H1 (cell line): ENCODE results near the gene IGF2R. TPM values are rescaled to one million over a fixed set of nuclear protein-coding genes. Genes with fewer than 3 reads are reported as not detected.

Experiments
- CTCF ChIA-PET: fragments of 300-600 bp; sonication (Branson Sonifier 250); formaldehyde crosslinking; loops from one replicate; lab custom pipeline; 2021; ENCODE audit not compliant: partially characterized antibody; lab: Charles Lee
- POLR2A ChIA-PET: fragments of 300-600 bp; sonication (Branson Sonifier 250); formaldehyde crosslinking; loops from one replicate; lab custom pipeline; 2021; ENCODE audit warnings: inconsistent platforms; ENCODE audit not compliant: partially characterized antibody; lab: Charles Lee
- DNase-seq, 2 experiments: peaks; one replicate each; pipeline versions ENCODE4 v3.0.0 to v3.0.0-alpha.2; 2010 to 2022; ENCODE audit warnings: low spot score in 2 of 2, low read depth in 1 of 2, mixed read lengths in 1 of 2
- FAIRE-seq: peaks from 2 replicates; lab custom pipeline; 2011; peaks lifted over from hg19 to GRCh38; lab: Jason Lieb, UNC
- H2AFZ ChIP-seq: 2 replicates; pipeline ENCODE4 v1.8.1; 2012; ENCODE audit warnings: low read length, inconsistent platforms
- H2AK5ac ChIP-seq: 2 replicates; pipeline ENCODE4 v1.6.1; 2013; ENCODE audit warnings: low read depth, low read length
- H2BK120ac ChIP-seq: replicated peaks from 2 replicates; pipeline ENCODE3; 2013; ENCODE audit warnings: low read depth, low read length, inconsistent platforms
- H2BK12ac ChIP-seq: 2 replicates; pipeline ENCODE4 v1.6.1; 2013; ENCODE audit warnings: low read depth, low read length
- H2BK15ac ChIP-seq: 2 replicates; pipeline ENCODE4 v1.6.1; 2013; ENCODE audit warnings: low read length
- H2BK20ac ChIP-seq: 2 replicates; pipeline ENCODE4 v1.6.1; 2013; ENCODE audit warnings: low read length
- H2BK5ac ChIP-seq: 2 replicates; pipeline ENCODE4 v1.6.1; 2013; ENCODE audit warnings: low read depth, low read length
- H3K14ac ChIP-seq: 2 replicates; pipeline ENCODE4 v1.6.1; 2013; ENCODE audit warnings: inconsistent platforms; ENCODE audit not compliant: insufficient read length
- H3K18ac ChIP-seq: 2 replicates; pipeline ENCODE4 v1.6.1; 2013; ENCODE audit warnings: low read length; ENCODE audit errors: extremely low read depth
- H3K23ac ChIP-seq: 2 replicates; pipeline ENCODE4 v1.6.1; 2013; ENCODE audit warnings: inconsistent platforms; ENCODE audit not compliant: insufficient read length
- H3K23me2 ChIP-seq: 2 replicates; pipeline ENCODE4 v1.6.1; 2013; ENCODE audit warnings: low read depth, low read length
- H3K27ac ChIP-seq: 2 replicates; pipeline ENCODE4 v1.6.1; 2011; ENCODE audit warnings: low read depth, low read length, inconsistent platforms
- H3K27me3 ChIP-seq, 4 experiments: replicated peaks in 1 of 4; 1 replicate in 1 of 4; 2 replicates in 3 of 4; pipeline versions ENCODE4 v1.6.1 to v1.8.1; 2011 to 2013; ENCODE audit warnings: low read length in 3 of 4, mild to moderate bottlenecking in 3 of 4, inconsistent platforms in 2 of 4, mixed read lengths in 2 of 4, moderate library complexity in 1 of 4; ENCODE audit not compliant: control insufficient read depth in 3 of 4, insufficient read depth in 3 of 4; ENCODE audit errors: extremely low read depth in 1 of 4
- H3K36me3 ChIP-seq, 4 experiments: 2 replicates each; pipeline versions ENCODE4 v1.6.1 to v1.8.1; 2011 to 2013; ENCODE audit warnings: mild to moderate bottlenecking in 4 of 4, low read length in 3 of 4, moderate library complexity in 2 of 4, control low read depth in 1 of 4, inconsistent platforms in 1 of 4; ENCODE audit not compliant: insufficient read depth in 4 of 4, control insufficient read depth in 2 of 4
- H3K4ac ChIP-seq: replicated peaks from 2 replicates; pipeline ENCODE3; 2013; ENCODE audit warnings: low read length, low read depth, mixed read lengths, inconsistent platforms; ENCODE audit not compliant: insufficient read length
- H3K4me1 ChIP-seq, 4 experiments: replicated peaks in 1 of 4; 1 replicate in 1 of 4; 2 replicates in 3 of 4; pipeline versions ENCODE4 v1.6.1 to v1.8.1; 2011 to 2013; ENCODE audit warnings: low read length in 3 of 4, inconsistent platforms in 2 of 4, mixed read lengths in 1 of 4; ENCODE audit not compliant: insufficient read depth in 4 of 4, control insufficient read depth in 3 of 4
- H3K4me2 ChIP-seq, 2 experiments: 2 replicates each; pipeline versions ENCODE4 v1.6.1 to v1.8.1; 2011 to 2013; ENCODE audit warnings: low read depth in 2 of 2, low read length in 2 of 2, control low read depth in 1 of 2, inconsistent platforms in 1 of 2, mild to moderate bottlenecking in 1 of 2; ENCODE audit not compliant: insufficient read depth in 1 of 2
- H3K4me3 ChIP-seq, 4 experiments: fragments of 200-600, 300-600 bp in 1 of 4; sonication (generic), shearing (Covaris generic), sonication (Bioruptor Twin) in 1 of 4; 2 replicates each; pipeline versions ENCODE4 v1.5.1 to v1.8.1; 2011 to 2016; ENCODE audit warnings: low read length in 4 of 4, low read depth in 3 of 4, control low read depth in 2 of 4, inconsistent platforms in 2 of 4, mild to moderate bottlenecking in 2 of 4, mixed read lengths in 1 of 4, moderate library complexity in 1 of 4; ENCODE audit not compliant: insufficient read depth in 2 of 4; ENCODE audit errors: extremely low read depth in 1 of 4
- H3K56ac ChIP-seq: replicated peaks from 2 replicates; pipeline ENCODE3; 2013; ENCODE audit warnings: low read depth, mild to moderate bottlenecking, mixed read lengths, low read length, inconsistent platforms; ENCODE audit not compliant: insufficient read length
- H3K79me1 ChIP-seq: 2 replicates; pipeline ENCODE4 v1.6.1; 2013; ENCODE audit warnings: low read depth, low read length, control low read depth
- H3K79me2 ChIP-seq, 2 experiments: 2 replicates each; pipeline versions ENCODE4 v1.6.1 to v1.8.1; 2012 to 2013; ENCODE audit warnings: low read length in 2 of 2, mild to moderate bottlenecking in 2 of 2, inconsistent platforms in 1 of 2; ENCODE audit not compliant: insufficient read depth in 2 of 2, control insufficient read depth in 1 of 2
- H3K9ac ChIP-seq, 4 experiments: replicated peaks in 1 of 4; 1 replicate in 1 of 4; 2 replicates in 3 of 4; pipeline versions ENCODE4 v1.6.1 to v1.8.1; 2011 to 2013; ENCODE audit warnings: low read depth in 3 of 4, low read length in 3 of 4, control low read depth in 2 of 4, mild to moderate bottlenecking in 2 of 4, moderate library complexity in 2 of 4, inconsistent platforms in 1 of 4; ENCODE audit errors: extremely low read depth in 1 of 4
- H3K9me3 ChIP-seq, 2 experiments: 2 replicates each; pipeline versions ENCODE4 v1.6.1 to v1.8.1; 2012 to 2013; ENCODE audit warnings: mild to moderate bottlenecking in 2 of 2, moderate library complexity in 2 of 2, control low read depth in 1 of 2, inconsistent platforms in 1 of 2, low read depth in 1 of 2, low read length in 1 of 2, mixed read lengths in 1 of 2; ENCODE audit not compliant: insufficient read depth in 2 of 2
- H4K20me1 ChIP-seq, 2 experiments: replicated peaks in 1 of 2; 2 replicates each; pipeline versions ENCODE3 to v1.8.1; 2011 to 2013; ENCODE audit warnings: inconsistent platforms in 2 of 2, low read length in 2 of 2, mild to moderate bottlenecking in 1 of 2; ENCODE audit not compliant: insufficient read depth in 2 of 2, control insufficient read depth in 1 of 2
- H4K5ac ChIP-seq: 2 replicates; pipeline ENCODE4 v1.6.1; 2013; ENCODE audit warnings: low read length, low read depth, mixed read lengths, inconsistent platforms; ENCODE audit not compliant: insufficient read length
- H4K8ac ChIP-seq: 2 replicates; pipeline ENCODE4 v1.8.0; 2013; ENCODE audit warnings: mild to moderate bottlenecking, moderate library complexity, low read length, inconsistent platforms; ENCODE audit not compliant: insufficient read depth; ENCODE audit errors: extremely low read depth
- H4K91ac ChIP-seq: replicated peaks from 2 replicates; pipeline ENCODE3; 2013; ENCODE audit warnings: low read length, mixed read lengths, inconsistent platforms; ENCODE audit not compliant: insufficient read length
- CTBP2 ChIP-seq: IDR thresholded peaks from 2 replicates; pipeline ENCODE4 v1.7.0; 2011; ENCODE audit warnings: borderline replicate concordance, mild to moderate bottlenecking, moderate library complexity, mixed read lengths, low read length; ENCODE audit not compliant: insufficient read depth, insufficient read length
- EGR1 ChIP-seq: IDR thresholded peaks from 2 replicates; pipeline ENCODE4 v1.6.1; 2011; ENCODE audit warnings: low read depth, low read length, borderline replicate concordance
- HDAC2 ChIP-seq, 2 experiments: fragments of 300-600 bp in 1 of 2; sonication (generic) in 1 of 2; IDR thresholded peaks; 2 replicates each; pipeline ENCODE4 v1.6.1; 2011 to 2012; ENCODE audit warnings: low read depth in 2 of 2, low read length in 2 of 2, mild to moderate bottlenecking in 2 of 2, moderate library complexity in 2 of 2, borderline replicate concordance in 1 of 2, inconsistent platforms in 1 of 2
- JUND ChIP-seq: IDR thresholded peaks from 2 replicates; pipeline ENCODE4 v1.6.1; 2011; ENCODE audit warnings: mild to moderate bottlenecking, improper control_type of control experiment, low read length
- KDM1A ChIP-seq: fragments of 200-600, 300-600 bp; sonication (generic); IDR thresholded peaks from 2 replicates; pipeline ENCODE4 v1.7.1; 2016; ENCODE audit warnings: mild to moderate bottlenecking, low read length, borderline replicate concordance
- NRF1 ChIP-seq: IDR thresholded peaks from 2 replicates; pipeline ENCODE4 v1.6.1; 2011; ENCODE audit warnings: mild to moderate bottlenecking, low read depth, low read length, improper control_type of control experiment
- PHF8 ChIP-seq: fragments of 200-600 bp; sonication (generic); conservative IDR thresholded peaks from 2 replicates; pipeline ENCODE4 v1.7.1; 2012; ENCODE audit warnings: low read depth, mild to moderate bottlenecking, inconsistent platforms, low read length, moderate library complexity
- POU5F1 ChIP-seq: IDR thresholded peaks from 2 replicates; pipeline ENCODE4 v1.6.1; 2011; ENCODE audit warnings: low read depth, mild to moderate bottlenecking, low read length, moderate library complexity
- WGBS, 2 experiments: shearing (Covaris generic) in 1 of 2; methylation state at CpG; one replicate each; pipeline versions ENCODE4 v1.1.6 to v1.1.7; 2013 to 2015; ENCODE audit warnings: low lambda C conversion rate in 2 of 2, mixed read lengths in 2 of 2, inconsistent platforms in 1 of 2, low coverage in 1 of 2, missing lambda C conversion rate in 1 of 2; ENCODE audit not compliant: insufficient replicate concordance in 2 of 2, insufficient coverage in 1 of 2, insufficient read length in 1 of 2; ENCODE audit errors: extremely low coverage in 1 of 2, missing lambda C conversion rate in 1 of 2; 5-methylcytosine and 5-hydroxymethylcytosine counted together
- polyA plus RNA-seq, 7 experiments: library from polyadenylated mRNA; depleted of rRNA in 3 of 7; stranded (reverse) in 5 of 7; unstranded in 2 of 7; fragments of >200 nt in 5 of 7; fragments of 200-250 nt in 2 of 7; gene quantifications; 1 replicate in 5 of 7; 2 replicates in 1 of 7; 4 replicates in 1 of 7; pipeline versions ENCODE4 v1.2.1 to v1.2.3, GENCODE V29; 2011 to 2013; ENCODE audit warnings: missing spikeins in 2 of 7, mixed read lengths in 2 of 7
- total RNA-seq: library from RNA; stranded (reverse); fragmentation: NEBNext Ultra II Directional; extraction: Animal tissue kit (Norgen Biotek cat#: 25700); gene quantifications from 2 replicates; pipeline ENCODE4 v1.2.1, GENCODE V29; 2021

The IGF2R gene
- total and polyA plus RNA-seq, 2 of the 8 experiments (the other 6 are each of a cell fraction or from before 2014, with no cell fraction given), result 20.6 to 74.1 TPM

DNA sequence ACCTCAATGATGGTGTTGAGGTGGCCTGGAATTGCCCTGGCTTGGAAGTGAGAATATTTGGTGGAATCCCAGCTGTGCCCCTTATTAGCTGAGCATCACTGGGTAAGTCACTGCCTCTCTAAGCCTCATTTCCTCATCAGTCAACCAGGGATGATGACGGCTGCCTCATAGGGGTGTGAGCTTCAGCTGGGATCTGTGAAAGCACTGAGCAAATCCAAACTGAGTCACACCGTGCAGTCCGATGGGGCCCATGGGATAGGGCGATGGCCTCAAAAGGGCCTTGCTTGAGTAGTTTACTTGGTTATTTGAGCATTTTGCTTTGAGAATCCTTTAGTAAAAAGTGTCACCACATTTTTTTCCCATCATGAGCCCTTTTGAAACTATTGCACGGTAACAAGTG lies 153.9 kb downstream of the IGF2R start:
- H2BK120ac ChIP-seq, result no peak overlapping the region
- no peak for FAIRE-seq
- no peak overlapping the region for H2BK12ac ChIP-seq

More for the DNA sequence above, 153.9 kb downstream of the IGF2R start:
- no peak overlapping the region for H4K8ac ChIP-seq
- no peak overlapping the region for H3K4me2 ChIP-seq
- peaks cover 0 to 10% of the 10 kb centered on the region in 2 experiments; a peak in 2 of 4 replicates for H3K9me3 ChIP-seq
- no peak overlapping the region for H4K5ac ChIP-seq
- no peak overlapping the region for H3K56ac ChIP-seq
- H3K23me2 ChIP-seq, result no peaks in the 10 kb centered on the region
- no peak overlapping the region for H2BK5ac ChIP-seq
- no peak overlapping the region for H3K18ac ChIP-seq
- H3K4me1 ChIP-seq, result no peaks in the 10 kb centered on the region
- TF ChIP-seq CTBP2, result no peak
- TF ChIP-seq KDM1A, result no peak
- TF ChIP-seq PHF8, result no peak
- no peak for TF ChIP-seq EGR1
- TF ChIP-seq JUND, result no peak
- no peak for TF ChIP-seq POU5F1
- no peak for TF ChIP-seq NRF1
- TF ChIP-seq HDAC2 (IDR thresholded peaks at IDR 0.05; ENCODE audit: borderline replicate concordance in 1 of 2, low read depth in 2 of 2, low read length in 2 of 2), result no peak
- ChIA-PET POLR2A (no interaction called here), CTCF (interaction anchor here (1.1 to 1.3 kb wide), 3 partner anchors 15 to 333 kb away, joined by 3 to 6 read pairs (median 4); no protein-coding TSS in a partner anchor)
- H2BK20ac ChIP-seq, result no peak overlapping the region
- no peaks in the 10 kb centered on the region for H3K27me3 ChIP-seq
- H3K14ac ChIP-seq, result no peak overlapping the region
- no peak overlapping the region for H3K4ac ChIP-seq
- H3K27ac ChIP-seq, result no peak overlapping the region
- no peak overlapping the region for H3K4me3 ChIP-seq
- no peaks in the 10 kb centered on the region for H3K79me1 ChIP-seq
- H3K9ac ChIP-seq, result no peak overlapping the region
- H2AK5ac ChIP-seq, result no peak overlapping the region
- H2BK15ac ChIP-seq, result no peak overlapping the region
- H2AFZ ChIP-seq, result no peak overlapping the region
- no peaks in the 10 kb centered on the region for H4K20me1 ChIP-seq
- 83% methylated on average over 5 of the region's 5 CpGs; no CpG with 5 or more reads in 1 of the 2 experiments for WGBS, 2 experiments
- H3K79me2 ChIP-seq, result no peaks in the 10 kb centered on the region
- no peaks in the 10 kb centered on the region for H3K36me3 ChIP-seq
- no peak overlapping the region for H3K23ac ChIP-seq
- H4K91ac ChIP-seq, result no peak overlapping the region
- no peak for DNase-seq
